Stimulated activated CD8-positive, alpha-beta memory T cell treated with anti-CD3 and anti-CD28 coated beads, Interleukin-15, amount 100 ng/mL, for 4 hours (primary cell): ENCODE data around the gene HLA-DRB1.
"Not testable (repeated sequence)": the region's sequence is repeated elsewhere in the genome, so short reads cannot be mapped to it uniquely, and the experiment has no call there.

Source experiments
- DNase-seq, 2 donors: peaks; one replicate each; pipeline ENCODE4 v3.0.0-alpha.2; 2020; ENCODE audit warnings: low read depth in 2 of 2

Gene HLA-DRB1

DNA sequence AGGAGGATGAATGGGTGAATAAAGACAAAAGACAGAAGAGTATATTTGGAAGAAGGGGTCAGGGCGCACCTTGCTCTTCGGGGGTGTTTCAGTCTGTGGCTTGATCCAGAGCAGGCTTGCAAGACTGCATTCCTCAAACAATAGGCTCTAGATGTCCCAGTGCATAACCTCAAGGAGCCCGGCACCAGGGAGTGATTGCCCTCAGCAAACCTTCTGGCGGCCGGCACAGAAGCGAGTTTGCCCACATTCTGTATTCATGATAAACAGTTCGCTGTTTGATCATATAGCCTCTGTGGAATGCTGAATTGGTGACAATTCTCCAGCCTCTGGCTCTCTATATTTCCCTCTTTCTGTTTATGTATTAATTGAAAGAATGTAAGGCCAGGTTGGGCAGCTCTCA, 29.9 kb downstream of the HLA-DRB1 start:
- no peak for DNase-seq

GRCh38 chr6:32558426-32559057, 31.1 kb downstream of the HLA-DRB1 start:
- no peak for DNase-seq

- DNase-seq: no peak
Observed at GRCh38 chr6:32554116-32554965, 35.3 kb downstream of the HLA-DRB1 start.

GRCh38 chr6:32553037-32553742, 36.5 kb downstream of the HLA-DRB1 start:
- DNase-seq: no peak

DNA sequence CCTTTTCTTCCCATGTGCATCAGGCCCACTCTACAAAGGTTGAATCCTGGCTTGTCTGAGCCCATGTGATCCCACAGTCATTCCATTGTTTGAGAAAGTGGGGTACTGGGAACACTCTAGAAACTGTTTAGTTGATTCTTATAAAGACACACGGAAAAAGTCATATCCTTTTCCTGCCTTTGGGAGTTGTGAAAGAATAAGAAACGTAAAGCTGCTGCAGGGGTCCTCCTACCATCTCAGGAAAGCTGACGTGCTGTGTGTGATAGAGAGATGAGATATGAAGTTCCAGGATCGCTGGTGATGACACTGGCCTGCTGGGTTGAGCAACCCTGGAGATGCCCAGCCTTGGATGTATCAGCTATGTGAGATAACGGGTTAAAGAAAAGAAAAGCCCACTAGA, 38.2 kb downstream of the HLA-DRB1 start:
- no peak for DNase-seq

GRCh38 chr6:32539839-32540238, 49.8 kb downstream of the HLA-DRB1 start:
- no peak for DNase-seq

DNA sequence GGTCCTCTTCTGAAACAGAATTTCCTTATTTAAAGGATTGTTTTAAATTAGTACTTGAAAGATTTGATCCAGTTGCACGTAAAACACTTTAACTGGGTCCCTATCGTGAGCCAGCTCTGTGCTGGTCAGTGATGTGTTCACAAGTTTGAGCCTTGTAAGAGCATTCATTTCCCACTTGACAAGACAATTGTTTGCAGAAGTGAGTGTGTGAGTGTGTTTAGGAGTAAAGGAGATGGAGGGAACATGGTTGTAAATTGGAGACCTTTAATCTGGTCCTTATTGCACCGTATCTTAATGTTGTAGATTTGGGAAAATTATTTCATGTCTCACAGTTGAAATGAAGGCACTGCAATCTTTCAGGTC, 59.2 kb downstream of the HLA-DRB1 start:
- DNase-seq: not testable (repeated sequence)

DNA sequence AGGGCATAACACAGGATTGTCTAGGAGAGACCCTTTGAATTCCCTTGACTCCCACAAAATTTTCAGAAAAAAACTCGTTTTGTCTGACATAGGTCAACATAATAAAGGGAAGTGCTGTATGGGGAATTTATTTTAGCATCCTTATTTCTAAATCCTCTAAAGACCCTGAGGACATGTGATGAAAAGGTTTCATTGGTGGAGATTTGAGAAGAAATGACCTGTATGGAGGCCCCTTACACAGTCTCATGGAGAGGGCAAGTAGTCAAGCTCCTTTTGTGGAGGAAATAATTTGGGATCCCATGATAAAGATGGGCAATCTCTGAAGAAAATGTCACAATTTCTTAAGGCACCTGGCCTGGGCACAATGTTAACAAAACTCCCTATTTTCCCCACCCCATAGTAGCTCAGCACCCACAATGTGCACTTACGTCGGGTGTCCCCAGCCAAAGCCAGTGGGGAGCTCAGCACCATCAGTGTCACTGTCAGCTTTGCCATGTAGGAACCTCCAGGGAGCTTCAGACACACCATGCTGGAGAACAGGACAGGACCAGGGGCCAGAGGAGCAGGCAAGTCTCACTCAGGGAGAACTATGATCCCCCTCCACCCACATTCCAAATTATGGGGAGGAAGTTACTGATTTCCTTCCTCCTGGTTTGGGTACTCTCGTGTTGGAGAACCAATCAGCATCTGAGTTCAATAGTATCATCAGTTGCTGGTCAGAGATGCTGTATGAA, 59.8 kb downstream of the HLA-DRB1 start, which contains the start of gene HLA-DRB5:
TSS of gene HLA-DRB5 (minus strand) at position 591 of the 734 bp plus-strand sequence. CDS start at position 528, 63 bp downstream.
- DNase-seq: no peak
